Middle frontal gyrus (tissue), 1 donor: ENCODE measurements around the gene ARSB.
A peak's percentile ranks its signal among the peaks of the same experiment; 100 is the strongest.

Experiments used
- DNase-seq: peaks from one replicate; pipeline ENCODE4 v3.0.0-alpha.2; 2015; ENCODE audit warnings: low spot score; ENCODE audit errors: extremely low spot score

Gene ARSB

GRCh38 chr5:78985116-78985724 is at the start of gene ARSB:
Gene ARSB (minus strand): TSS chr5:78985310. CDS start chr5:78985248, 62 bp downstream.
- no peak for DNase-seq

DNA sequence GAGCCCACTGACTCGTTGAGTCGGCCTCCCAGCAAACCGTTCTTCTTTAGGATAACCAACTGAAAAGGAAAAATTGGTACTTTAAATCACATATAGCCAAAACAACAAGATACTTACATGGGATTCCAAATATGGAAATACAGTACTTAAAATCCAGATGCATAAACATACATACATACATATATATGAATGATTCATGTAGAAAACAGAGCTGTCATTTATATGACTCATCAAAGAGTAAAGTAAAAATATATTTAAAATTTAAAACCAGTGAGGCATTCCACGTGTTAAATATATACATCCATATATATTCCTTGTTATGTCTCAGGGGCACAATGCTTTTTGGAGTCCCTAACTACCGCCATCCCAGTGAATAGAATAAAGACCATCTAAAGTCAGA is 47.7 kb upstream of the ARSB start:
- no peak for DNase-seq

DNA sequence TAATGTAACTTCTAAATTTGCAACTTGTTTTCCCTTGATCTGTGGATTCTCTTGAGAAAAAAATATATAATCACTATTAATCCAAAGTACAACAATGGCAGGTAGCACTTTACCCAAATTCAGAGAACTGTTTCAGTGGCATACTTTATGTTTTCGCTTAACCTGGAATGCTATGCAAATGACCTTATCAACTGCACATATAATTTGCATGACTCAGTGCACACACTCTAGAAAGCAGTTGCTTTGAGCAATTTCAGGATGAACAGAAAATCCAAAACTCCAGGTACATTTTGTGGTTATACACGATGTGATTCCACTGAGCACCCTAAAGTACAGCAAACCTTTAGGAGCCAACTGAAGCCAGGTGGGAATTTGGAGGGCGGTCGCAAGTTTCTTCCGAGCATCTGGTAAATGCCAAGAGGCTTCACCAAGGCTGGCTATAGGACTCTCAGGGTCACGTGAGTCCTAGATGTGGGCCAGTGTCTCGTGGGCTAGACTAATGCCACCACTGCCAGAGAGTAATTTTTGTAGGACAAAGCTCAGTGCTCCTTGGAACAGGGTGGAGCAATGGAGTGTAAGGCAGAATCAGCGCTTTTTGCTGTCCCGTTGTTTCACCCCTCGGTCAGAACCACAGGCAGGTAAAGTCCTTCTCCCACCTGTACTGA is 47.1 kb upstream of the ARSB start:
- no peak for DNase-seq

DNA sequence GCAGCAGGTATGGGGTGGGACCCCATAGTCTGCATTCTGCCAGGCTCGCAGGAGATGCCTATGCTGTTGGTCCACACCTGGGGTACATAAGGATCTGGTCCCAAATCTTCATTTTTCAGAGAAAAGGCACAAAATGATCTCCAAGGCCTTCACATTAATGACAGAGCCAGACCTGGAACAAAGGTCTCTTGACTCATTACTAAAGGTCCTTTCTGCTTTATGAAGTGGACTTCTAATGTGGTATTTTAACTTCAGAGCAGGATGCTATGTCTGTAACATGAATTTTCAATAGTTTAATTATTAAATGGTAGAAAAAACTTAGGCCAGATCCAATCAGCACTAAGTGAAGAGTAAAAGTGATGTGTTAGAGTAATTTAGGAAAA is 46.4 kb upstream of the ARSB start:
- no peak for DNase-seq

DNA sequence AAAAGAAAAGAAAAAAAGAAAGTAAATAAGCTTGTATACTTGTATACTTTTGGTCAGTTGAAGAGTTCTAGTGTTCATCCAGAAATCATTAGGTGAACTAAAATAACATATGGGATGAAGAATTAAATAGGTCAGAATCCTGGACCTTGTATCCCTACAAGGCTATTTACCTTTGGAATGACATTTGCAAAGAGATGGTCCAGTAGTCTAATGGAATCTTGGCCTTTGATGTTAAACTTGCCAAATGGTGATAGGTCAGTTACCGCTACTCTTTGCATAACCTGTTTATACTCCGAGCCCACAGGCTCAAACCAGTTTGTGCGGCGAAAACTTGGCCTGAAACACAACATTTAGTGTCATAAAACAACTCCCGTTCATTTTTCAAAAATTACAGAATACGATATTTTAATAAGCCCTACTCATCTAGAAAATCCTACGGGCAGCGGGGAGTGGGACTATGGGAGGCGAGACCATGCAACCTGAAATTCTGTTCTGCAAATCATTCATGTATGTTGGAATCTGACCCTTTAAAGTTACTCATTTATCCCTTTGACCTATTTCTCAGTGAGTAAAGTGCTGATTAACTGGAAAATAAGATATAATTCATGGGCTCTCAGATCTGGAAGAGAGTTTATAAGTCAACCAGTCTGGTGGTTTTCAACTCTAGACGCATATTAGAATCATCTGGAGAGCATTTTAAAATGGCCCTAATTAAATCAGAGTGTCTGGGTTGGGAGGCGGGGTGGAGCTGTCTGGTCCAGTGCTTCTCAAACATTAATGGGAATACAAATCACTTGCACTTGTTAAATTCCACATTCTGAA is 45.8 kb upstream of the ARSB start:
- no peak for DNase-seq

- peak; percentile 67 for DNase-seq
Measured at GRCh38 chr5:79025054-79025472, 40.0 kb upstream of the ARSB start.

- no peak for DNase-seq
Measured at GRCh38 chr5:79023947-79024346, 38.8 kb upstream of the ARSB start.

DNA sequence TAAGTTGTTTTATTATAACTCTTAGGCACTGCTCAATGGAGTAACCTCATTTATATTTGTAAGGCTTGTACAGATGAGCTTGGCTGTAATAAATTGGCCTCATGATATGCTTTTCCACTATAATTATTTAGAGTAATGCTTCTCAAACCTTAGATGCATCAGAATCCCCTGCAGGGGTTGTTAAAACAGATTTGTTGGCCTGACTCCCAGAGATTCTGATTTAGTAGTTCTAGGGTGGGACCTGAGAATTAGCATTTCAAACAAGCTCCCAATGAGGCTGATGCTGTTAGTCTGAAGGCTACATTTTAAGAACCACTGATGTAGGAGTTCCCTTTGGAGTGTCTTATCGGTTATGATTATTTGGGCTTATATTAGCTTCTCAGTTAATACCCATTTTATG is 38.2 kb upstream of the ARSB start:
- DNase-seq = no peak

DNA sequence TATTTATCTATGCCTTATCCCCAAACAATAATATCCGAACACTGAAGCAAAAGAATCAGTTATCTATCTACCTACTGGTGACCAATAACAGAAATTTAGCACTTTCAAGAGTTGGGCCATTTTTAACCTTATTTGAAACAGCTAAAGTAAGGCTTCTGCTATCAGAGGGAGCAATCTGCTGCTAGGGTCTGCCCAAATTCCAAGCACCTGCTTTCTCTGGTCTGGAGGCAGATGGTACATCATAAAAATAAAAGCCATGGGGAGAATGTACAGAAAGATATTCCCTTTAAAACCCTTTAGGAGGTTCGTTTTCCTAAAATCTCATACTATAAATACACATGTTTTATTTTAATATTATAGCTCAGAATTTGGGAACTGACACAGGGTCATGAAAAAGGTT is 37.7 kb upstream of the ARSB start:
- no peak for DNase-seq

DNA sequence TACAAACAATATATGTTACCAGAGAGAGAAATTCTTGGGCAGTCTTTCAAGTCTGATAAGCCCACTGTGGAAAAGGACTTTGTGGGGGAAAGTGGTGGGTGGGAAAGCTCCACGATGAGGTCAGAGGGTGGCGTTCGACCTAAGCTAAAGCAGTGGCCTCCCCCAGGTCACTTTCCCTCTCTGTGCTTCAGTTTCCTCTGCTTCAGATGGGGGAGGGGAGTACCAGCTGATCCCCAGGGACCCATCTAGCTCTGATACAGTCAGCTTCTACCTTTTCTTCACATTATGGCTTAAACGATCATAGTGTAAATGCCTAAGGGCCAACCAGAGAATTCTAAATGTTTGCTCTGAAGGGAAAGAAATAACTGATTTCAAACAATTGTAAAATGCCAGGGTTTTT is 36.6 kb upstream of the ARSB start:
- no peak for DNase-seq

DNA sequence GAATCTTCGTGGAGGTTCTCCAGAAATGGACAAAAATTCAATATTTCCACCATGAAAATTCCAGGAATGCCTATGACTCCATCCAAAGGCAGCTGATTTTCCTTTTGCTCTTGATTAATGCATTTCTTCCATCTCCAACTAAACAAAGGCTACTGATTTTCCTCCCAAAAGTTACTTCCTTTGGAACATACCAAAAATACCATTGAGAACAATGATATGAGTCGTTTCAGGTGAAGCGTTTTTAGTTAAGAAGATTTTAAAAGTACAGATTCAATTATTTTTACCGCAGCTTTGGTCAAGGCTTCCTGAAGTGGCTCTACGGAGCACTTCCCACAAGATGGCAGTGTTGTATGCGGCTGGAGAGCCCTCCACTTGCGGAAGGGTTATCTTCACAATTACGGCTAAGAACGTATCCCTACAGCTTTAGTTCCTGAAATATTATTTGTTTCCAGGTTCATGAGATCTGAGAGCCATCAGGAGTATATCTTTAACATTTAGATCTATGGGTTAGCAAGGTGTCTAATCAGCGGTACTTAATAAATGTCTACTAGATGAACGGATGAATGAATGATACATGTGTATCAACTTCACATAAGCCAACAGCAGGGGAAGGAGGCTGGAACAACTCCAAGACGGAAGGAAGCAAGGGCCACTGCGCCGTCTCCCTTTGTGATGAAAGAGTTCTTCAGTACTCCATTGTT is 35.9 kb upstream of the ARSB start:
- peak; percentile 24 for DNase-seq

DNA sequence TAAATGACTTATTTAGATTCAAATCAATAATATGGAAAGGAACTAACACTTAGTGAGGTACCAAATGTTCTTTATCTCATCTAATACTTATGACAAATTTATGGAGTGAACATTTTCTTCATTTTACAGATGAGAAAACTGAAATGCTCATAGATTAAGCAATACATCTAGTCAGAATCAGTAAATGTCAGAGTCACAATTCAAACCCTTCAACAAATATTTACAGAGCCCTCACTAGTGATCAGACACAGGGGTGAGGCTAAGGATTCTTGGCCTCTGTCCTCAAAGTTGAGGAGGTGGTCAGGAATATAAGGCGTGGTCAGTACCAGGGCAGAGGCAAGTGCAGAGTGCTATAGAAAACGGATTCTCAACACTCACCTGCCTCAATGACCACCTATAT is 29.5 kb upstream of the ARSB start:
- DNase-seq = no peak

- no peak for DNase-seq
Measured at GRCh38 chr5:79011869-79012268, 26.8 kb upstream of the ARSB start.

- no peak for DNase-seq
Measured at GRCh38 chr5:79011219-79011836, 26.2 kb upstream of the ARSB start.

DNA sequence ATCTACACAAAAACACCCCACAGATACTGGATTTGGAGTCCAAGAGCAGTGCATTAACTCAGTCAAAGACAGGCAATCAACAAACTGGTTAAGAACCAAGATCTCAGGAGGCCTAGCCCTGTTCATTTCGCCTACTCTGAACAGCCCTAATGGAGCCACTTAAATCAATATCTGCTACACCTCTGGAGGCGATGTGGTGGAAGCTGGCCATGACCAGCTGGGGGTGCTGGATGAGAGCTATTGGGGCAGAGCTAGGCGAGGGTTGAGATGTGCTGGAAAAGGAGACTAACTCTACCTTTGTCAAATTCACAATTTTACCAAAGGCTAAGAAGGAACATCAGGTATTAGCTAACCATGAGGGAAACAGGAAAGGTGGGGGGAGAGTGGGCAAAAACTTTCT is 23.3 kb upstream of the ARSB start:
- DNase-seq = no peak

DNA sequence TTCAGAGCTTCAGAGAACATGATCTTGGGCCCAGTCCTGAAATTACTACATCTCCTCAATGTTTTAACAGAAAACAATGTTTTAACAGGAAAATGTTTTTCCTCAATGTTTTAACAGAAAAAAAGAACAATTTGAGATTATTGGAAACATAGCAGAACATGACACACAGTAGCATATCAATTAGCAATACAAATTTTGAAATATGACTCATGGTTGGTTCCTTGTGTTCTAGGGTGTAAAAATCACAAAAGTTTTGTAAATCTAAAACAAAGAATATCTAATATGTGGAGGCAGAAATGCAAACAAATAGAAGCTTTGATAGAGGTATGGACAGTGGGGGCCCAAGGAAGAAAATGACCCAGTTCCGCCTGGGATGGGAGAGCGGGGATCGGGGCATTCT is 22.8 kb upstream of the ARSB start:
- no peak for DNase-seq

GRCh38 chr5:79005936-79006631 is 21.0 kb upstream of the ARSB start:
- no peak for DNase-seq

DNA sequence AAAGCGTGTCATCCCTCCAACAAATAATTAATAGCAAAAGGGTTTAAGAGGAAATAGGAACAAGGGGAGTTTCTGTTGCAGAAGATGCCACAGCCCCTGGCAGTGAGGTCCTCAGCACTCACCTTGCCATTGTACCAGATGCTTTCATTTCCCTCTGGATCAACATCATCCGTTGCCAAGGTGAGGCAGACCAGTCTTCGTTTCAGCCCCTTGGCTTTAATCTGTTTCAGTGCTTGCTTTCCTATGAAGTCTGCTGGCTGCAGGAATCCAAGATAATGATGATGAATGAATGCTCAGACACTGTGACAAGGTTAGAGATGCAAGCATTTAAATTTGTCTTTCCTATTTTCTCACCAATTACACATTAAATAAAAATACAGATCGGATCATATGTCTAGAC is 20.0 kb upstream of the ARSB start:
- no peak for DNase-seq

- DNase-seq = no peak
Measured at GRCh38 chr5:79002374-79002773, 17.3 kb upstream of the ARSB start.

DNA sequence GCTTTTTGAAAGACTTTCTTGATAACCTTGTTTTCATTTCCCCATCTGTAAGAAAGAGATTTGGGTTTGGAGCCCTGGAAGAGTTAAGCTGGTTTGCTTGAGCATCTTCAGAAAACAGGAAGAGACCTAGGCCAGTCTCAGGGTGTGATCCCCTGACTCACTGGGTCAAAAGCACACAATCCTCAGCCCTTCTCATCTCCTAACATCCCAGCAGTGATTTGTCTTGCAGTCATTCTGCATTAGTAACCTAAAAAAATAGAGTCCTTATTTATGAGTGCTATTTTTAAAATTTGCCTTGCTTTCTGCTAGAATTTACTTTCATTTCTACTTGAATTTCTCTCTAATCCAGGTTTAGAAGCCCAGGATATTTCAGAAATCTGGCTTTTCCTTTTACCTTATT is 16.4 kb upstream of the ARSB start:
- DNase-seq = no peak

GRCh38 chr5:78997090-78997489 is 12.0 kb upstream of the ARSB start:
- DNase-seq = no peak
